ENCODE results near the gene CSTA.

DNA sequence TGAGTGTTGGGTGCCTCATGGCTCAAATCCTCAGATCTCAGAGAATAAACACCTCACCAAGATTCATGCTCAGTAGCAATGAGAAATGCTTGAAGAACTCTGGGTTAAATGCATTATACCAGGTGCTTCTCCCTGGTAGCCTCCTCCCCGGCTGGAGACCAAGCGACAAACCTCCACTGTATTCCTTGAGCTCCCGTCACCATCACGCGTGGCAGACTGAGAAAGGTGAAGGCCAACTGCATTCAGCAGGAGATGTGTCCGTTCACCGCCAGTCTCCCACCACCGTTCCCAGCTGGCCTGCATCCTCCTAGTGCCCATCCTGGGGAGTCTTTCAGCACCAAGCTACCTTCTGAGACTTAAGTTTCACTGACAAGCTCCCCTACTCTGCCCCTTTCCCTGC, 7.5 kb downstream of the CSTA start:
- TF ChIP-seq YY1 (IDR thresholded peaks at IDR 0.05; ENCODE audit: insufficient read depth, insufficient read length) (no peak), ZNF274 (IDR thresholded peaks at IDR 0.05; ENCODE audit: low read depth, low read length) (no peak)
